ENCODE data around the gene OGA.

OGA gene

DNA sequence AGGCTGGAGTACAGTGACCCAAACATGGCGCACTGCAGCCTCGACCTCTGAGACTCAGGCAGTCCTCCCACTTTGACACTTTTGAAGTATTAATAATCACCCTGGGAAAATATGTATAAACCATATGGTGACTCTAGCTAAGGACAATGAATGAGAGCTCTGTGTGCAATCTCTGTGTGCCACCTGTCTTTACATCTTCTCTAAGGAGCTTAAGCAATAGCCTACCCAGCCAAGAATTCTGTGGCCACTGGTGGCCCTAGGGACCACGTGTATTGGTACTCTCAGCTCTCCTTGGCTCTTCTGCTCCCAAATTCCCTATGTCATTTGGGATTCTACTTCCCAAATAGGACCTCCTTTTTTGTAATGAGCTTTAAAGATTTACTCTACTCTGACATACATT lies 66.0 kb downstream of the OGA start:
- no peak for DNase-seq

DNA sequence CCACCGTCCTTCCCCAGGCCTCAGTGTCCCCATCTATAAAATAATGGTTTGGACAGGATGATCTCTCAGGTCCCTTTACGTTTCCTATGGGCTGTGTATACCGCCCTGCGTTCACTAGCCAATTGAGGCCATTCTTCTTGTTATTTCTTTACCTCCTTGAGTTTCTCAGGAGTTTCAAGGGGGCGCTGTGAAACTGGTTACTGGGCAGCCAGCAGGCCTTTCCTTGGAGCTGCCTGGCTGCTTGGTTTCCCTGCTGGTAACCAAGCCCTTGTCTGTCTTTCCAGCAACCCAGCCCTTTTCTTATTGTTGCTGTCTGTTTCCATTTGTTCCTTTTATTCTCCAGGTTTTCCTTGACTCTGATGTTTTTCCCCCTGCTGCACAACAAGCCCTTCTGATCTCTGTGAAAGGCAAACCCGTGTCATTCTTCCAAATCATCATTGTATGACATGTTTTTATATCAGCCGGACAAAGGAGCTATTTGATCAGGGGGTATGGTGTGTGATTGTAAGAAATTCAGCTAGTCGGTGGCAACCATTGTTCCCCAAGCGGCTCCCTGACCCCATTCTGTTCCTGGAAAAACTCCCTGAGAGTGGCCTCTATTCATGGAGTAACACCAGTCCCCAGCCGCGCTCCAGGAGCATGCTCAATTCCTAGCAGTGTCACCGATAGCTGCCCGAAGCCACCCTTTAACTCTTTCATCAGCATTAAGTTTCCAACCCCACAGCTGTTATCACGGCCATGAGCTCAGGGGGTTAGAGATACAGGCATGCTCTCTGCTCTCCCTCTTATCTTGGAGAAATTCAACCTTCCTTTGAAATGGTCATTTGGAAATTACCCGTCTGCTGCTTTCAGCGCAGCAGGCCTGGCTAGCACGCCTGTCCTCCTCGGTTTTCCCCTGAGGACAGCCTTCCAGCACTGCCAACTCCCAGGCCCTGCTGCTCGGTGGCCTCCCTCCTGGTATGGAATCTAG lies 68.9 kb downstream of the OGA start:
- DNase-seq = no peak

DNA sequence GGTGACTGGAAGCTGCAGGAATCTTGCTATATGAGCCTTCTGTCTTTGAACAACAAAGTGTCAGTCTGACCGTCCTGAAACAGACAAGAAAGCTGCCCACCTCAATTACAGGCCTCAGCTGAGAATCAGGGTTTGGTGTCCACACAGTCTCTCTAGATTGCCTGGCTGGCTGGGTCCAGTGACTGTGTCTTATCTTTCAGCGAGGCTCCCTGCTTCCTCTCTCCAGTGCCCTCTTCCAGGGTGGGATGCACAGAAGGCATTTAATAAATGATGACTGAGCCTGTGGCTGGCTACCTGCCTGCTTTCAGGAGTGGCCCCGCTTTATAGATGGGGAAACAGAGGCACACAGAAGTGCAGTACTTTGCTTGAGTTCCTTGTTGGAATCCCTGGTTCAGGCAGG lies 69.7 kb downstream of the OGA start:
- DNase-seq = no peak

DNA sequence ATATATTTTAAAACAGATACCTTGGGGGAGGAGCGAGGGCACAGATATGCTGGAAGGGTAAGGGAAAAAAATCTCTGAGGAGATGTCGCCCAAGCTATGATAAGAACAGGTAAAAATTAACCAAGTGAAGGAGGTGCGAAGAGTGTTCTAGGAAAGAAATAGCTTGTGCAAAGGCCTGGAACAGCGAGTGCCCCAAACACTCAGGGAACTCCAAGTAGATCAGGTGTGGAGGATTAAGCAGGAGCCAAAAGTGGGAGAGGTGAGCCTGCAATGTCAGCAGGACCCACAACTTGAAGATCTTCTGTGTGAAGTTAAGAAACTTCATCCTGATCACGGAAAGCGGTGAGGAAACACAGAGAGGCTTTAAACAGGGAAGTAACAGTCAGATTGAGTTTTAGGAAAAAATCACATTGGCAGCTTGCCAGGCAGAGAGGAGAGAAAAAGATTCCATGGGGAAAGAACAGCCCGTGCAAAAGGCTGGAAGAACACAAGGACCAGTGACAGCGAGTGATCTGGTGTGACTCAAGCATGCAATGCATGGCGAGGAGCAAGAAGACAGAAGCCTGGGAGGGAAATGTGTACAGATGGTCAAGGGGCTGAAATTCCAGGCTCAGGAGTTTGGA lies 73.1 kb downstream of the OGA start:
- no peak for DNase-seq

DNA sequence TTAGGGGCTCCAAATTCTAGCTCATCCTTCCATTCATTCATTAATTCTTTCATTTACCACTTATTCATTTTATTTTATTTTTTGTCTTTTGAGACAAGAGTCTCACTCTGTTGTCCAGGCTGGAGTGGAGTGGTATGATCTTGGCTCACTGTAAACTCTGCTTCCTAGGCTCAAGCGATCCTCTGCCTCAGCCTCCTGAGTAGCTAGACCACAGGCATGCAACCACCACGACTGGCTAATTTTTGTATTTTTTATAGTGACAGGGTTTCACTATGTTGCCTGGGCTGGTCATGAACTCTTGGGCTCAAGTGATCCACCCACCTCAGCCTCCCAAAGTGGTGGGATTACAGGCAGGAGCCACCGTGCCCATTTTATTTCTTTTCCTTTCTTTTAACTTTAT lies 74.0 kb downstream of the OGA start:
- DNase-seq = no peak

DNA sequence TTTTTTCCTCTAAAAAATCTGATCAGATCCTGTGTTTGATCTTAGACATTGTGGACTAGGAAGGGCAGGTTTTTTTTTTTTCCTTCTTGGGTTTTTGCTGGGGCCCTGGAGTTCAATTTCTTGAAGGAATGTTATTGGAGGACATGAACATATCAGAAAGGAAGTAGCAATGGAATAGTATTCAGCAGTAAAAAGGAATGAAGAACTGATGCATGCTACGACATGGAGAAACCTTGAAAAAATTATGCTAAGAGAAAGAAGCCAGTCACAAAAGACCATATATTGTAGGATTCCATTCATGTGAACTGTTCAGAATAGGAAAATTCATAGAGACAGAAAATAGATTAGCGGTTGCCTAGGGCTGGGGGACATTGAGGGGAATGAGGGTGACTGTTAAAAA lies 76.3 kb downstream of the OGA start:
- DNase-seq = no peak

DNA sequence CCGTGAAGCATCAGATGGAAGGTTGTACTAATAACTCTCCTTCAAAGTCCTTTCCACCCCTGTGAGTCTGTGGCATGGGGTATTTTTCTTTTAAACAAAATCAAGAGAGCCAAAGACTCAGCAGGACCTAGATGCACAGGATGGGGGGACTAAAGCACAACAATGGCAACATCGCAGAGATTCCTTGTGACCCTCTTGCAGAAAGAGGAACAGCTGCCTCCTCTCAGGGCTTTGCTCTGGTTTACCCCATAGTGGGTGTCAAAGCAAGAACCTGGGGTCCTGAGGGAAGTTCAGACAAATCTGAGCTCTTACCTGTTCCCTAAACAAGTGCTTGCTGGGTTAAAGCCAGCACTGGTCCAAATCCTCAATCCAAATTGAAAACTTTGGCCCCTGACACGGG lies 81.6 kb downstream of the OGA start:
- no peak for DNase-seq

Measured in activated gamma-delta T cell treated with Interleukin-2 at 50 U/mL for 16 hours (primary cell).